Nephron progenitor cell (in vitro differentiated cells): ENCODE measurements around the gene PTPRF.

Experiments
- DNase-seq: peaks from one replicate; pipeline ENCODE4 v3.0.0; 2021
- H3K27ac Mint-ChIP-seq: 2 replicates; pipeline ENCODE4 v1.8.0; 2021; ENCODE audit warnings: mild to moderate bottlenecking, moderate library complexity, mixed read lengths
- H3K27me3 Mint-ChIP-seq: 2 replicates; pipeline ENCODE4 v1.8.0; 2021; ENCODE audit warnings: mild to moderate bottlenecking, low read depth, mixed read lengths; ENCODE audit not compliant: poor library complexity
- H3K36me3 Mint-ChIP-seq: 2 replicates; pipeline ENCODE4 v1.8.0; 2021; ENCODE audit warnings: low read depth, mixed read lengths
- H3K4me1 Mint-ChIP-seq: 2 replicates; pipeline ENCODE4 v1.8.0; 2021; ENCODE audit warnings: mixed read lengths
- H3K4me3 Mint-ChIP-seq: 2 replicates; pipeline ENCODE4 v1.8.0; 2021; ENCODE audit warnings: mild to moderate bottlenecking, moderate library complexity, mixed read lengths
- H3K9me3 Mint-ChIP-seq: 2 replicates; pipeline ENCODE4 v1.8.0; 2021; ENCODE audit warnings: mild to moderate bottlenecking, moderate library complexity, mixed read lengths
- TF ChIP-seq, protein P1 (sequence below): fragments of 200-600 bp; sonication (generic); IDR thresholded peaks from 2 replicates; pipeline ENCODE4 v1.5.0; 2021; ENCODE audit warnings: antibody characterized with exemption

PTPRF gene

GRCh38 chr1:43577655-43578542, 47.2 kb downstream of the PTPRF start:
- DNase-seq, result no peak
- TF ChIP-seq, protein P1, sequence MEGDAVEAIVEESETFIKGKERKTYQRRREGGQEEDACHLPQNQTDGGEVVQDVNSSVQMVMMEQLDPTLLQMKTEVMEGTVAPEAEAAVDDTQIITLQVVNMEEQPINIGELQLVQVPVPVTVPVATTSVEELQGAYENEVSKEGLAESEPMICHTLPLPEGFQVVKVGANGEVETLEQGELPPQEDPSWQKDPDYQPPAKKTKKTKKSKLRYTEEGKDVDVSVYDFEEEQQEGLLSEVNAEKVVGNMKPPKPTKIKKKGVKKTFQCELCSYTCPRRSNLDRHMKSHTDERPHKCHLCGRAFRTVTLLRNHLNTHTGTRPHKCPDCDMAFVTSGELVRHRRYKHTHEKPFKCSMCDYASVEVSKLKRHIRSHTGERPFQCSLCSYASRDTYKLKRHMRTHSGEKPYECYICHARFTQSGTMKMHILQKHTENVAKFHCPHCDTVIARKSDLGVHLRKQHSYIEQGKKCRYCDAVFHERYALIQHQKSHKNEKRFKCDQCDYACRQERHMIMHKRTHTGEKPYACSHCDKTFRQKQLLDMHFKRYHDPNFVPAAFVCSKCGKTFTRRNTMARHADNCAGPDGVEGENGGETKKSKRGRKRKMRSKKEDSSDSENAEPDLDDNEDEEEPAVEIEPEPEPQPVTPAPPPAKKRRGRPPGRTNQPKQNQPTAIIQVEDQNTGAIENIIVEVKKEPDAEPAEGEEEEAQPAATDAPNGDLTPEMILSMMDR, result no peak
- Mint-ChIP-seq H3K4me1 (peaks cover 52% of the 10 kb centered on the region), H3K4me3 (no peak overlapping the region), H3K27me3 (peaks cover 10% of the 10 kb centered on the region), H3K36me3 (peaks cover 47% of the 10 kb centered on the region), H3K27ac (peak overlapping the region; percentile 57), H3K9me3 (no peaks in the 10 kb centered on the region)

DNA sequence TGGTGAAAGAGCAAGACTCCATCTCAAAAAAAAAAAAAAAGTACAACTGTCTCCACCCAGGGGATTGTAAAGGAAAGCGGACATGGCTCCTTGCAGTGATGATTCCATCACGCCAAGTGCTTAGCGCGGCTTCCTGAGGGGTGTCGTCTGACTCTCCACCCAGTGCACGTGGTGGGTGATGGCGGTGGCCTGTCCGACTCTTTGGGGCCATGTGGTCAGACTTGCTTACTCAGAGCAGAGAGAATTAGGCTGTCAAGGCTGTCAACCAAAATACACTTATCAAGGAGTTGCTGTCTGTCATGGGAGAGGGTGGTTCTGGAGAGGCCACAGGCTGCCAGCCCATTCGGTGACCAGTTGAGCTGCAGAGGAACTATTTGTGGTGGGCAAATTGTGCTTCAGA, 49.4 kb downstream of the PTPRF start:
- no peak overlapping the region for H3K27ac Mint-ChIP-seq
- peaks cover 40% of the 10 kb centered on the region for H3K36me3 Mint-ChIP-seq
- peaks cover 7% of the 10 kb centered on the region for H3K27me3 Mint-ChIP-seq

DNA sequence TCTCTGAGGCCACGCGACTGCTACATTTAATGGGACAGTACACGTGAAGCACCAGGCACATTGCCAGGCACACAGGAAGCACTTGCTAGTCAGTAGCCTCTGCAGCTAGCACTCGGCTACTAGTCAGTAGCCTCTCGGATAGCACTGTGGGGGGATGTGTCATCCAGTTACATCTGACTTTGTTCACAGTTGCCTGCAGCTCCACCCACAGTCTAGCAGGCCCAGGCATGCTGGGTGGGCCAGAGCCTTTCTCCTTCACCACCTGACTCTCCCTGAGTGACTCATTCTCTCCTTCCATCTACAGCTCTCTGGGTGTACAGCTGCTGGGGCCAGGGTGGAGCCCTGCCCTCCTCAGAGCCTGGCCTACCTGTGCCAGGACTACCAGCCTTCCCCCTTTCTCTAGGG, 51.5 kb downstream of the PTPRF start:
- H3K4me1 Mint-ChIP-seq, result peaks cover 43% of the 10 kb centered on the region
- H3K36me3 Mint-ChIP-seq, result peaks cover 37% of the 10 kb centered on the region
- H3K9me3 Mint-ChIP-seq, result no peaks in the 10 kb centered on the region
- no peaks in the 10 kb centered on the region for H3K27me3 Mint-ChIP-seq
- DNase-seq, result no peak
- H3K27ac Mint-ChIP-seq, result peak overlapping the region; percentile 53
- TF ChIP-seq, protein P1, result no peak
- no peak overlapping the region for H3K4me3 Mint-ChIP-seq

More for the DNA sequence above, 49.4 kb downstream of the PTPRF start:
- Mint-ChIP-seq H3K4me3 (no peak overlapping the region), H3K9me3 (no peaks in the 10 kb centered on the region), H3K4me1 (peaks cover 50% of the 10 kb centered on the region)
- TF ChIP-seq, protein P1, result no peak
- DNase-seq, result no peak

DNA sequence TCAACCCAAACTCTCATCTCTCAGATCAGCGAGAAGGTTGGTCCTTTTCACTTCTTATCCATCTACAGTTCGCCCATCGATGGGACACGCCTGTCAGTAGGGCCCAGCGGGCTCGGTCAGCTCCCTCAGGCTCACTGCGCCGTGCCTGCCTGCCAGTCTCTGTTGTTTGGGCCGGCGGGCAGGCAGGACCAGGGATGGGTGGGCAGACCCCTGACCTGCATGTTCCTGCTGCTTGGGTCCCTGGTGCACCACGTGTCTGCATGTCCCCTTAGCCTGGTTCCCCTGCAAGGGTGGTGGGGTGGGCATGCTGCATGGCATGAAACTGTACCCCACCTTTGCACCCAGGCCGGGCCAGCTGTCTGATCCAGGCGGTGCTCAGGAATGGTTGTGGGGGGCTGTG, 52.4 kb downstream of the PTPRF start:
- Mint-ChIP-seq H3K36me3 (peaks cover 32% of the 10 kb centered on the region), H3K27me3 (no peaks in the 10 kb centered on the region), H3K27ac (peak overlapping the region; percentile 41), H3K9me3 (no peaks in the 10 kb centered on the region), H3K4me1 (peaks cover 36% of the 10 kb centered on the region), H3K4me3 (no peak overlapping the region)
- TF ChIP-seq, protein P1, result no peak
- DNase-seq, result no peak

- H3K4me3 Mint-ChIP-seq, result no peak overlapping the region
- H3K9me3 Mint-ChIP-seq, result no peaks in the 10 kb centered on the region
- DNase-seq, result no peak
- no peaks in the 10 kb centered on the region for H3K27me3 Mint-ChIP-seq
- no peak overlapping the region for H3K27ac Mint-ChIP-seq
- peaks cover 28% of the 10 kb centered on the region for H3K36me3 Mint-ChIP-seq
- H3K4me1 Mint-ChIP-seq, result peaks cover 35% of the 10 kb centered on the region
- TF ChIP-seq, protein P1, result no peak
Measured at GRCh38 chr1:43584204-43584603, 53.5 kb downstream of the PTPRF start.

GRCh38 chr1:43585557-43585956, 54.9 kb downstream of the PTPRF start:
- no peak for DNase-seq
- H3K27ac Mint-ChIP-seq, result peak overlapping the region; percentile 69
- TF ChIP-seq, protein P1, result no peak
- no peaks in the 10 kb centered on the region for H3K9me3 Mint-ChIP-seq
- peaks cover 25% of the 10 kb centered on the region for H3K36me3 Mint-ChIP-seq
- no peaks in the 10 kb centered on the region for H3K27me3 Mint-ChIP-seq
- H3K4me3 Mint-ChIP-seq, result no peak overlapping the region
- H3K4me1 Mint-ChIP-seq, result peaks cover 35% of the 10 kb centered on the region
